Islet of Langerhans (tissue), 1 donor: ENCODE data around the gene DYNC1I1.
"Not testable (repeated sequence)": the region's sequence is repeated elsewhere in the genome, so short reads cannot be mapped to it uniquely, and the experiment has no call there.

Experiments used
- FAIRE-seq: peaks from one replicate; lab custom pipeline; 2011; peaks lifted over from hg19 to GRCh38; lab: Jason Lieb, UNC

The DYNC1I1 gene

DNA sequence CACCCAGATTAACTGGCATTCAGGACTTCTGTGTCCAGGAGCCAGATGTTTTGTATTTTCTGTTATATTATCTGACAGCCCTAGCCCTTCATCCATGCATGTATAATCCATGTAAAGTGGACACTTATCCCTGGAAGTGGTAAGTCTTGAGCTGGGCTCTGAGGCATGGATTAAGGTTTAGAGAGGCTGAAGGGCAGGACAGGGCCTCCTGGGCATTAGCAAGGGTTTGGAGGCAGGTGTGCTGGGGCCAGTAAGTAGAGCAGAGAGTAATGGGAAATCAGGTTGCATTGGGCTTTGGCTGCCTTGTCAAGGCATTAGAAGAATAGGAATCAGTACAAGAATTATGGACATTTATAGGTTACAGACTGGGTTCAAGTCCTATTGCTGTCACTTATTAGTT, 138.0 kb downstream of the DYNC1I1 start:
- FAIRE-seq = no peak

- FAIRE-seq = no peak
These were observed 143.4 kb downstream of the DYNC1I1 start for GRCh38 chr7:95915731-95916130.

DNA sequence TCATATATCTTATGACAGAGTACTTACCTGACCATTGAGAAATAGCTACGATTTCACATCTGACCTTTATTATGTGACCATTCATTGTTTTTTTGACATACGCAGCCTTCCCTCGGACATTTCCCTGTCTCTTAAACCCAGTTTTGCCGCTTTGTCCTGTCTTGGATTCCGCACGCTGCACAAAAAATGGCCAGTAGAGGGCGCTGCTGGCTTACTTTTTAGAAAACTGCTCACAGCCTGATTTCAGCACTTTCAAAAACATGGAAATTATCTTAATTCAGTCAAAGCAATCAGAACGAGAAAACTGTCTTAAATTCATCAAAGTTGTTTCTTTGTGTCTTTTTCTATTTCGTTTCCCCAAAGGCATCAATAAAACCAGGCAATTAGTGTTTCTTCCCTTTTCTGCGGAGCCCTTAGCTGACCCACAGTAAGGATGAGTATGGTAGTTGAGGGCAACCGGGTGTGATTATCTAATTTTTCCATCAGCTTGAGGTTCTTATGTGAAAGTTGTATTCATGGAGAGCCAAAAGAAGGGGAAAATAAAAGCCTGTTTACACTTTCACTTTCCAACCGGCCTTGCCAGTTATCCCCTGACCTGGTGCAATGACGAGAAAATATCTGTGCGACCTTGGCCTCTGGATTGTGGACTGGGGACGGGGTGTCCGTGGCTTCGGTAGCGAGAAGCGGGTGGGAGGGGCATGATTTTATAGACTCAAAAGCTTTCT, 144.4 kb downstream of the DYNC1I1 start:
- FAIRE-seq = peak; percentile 96

DNA sequence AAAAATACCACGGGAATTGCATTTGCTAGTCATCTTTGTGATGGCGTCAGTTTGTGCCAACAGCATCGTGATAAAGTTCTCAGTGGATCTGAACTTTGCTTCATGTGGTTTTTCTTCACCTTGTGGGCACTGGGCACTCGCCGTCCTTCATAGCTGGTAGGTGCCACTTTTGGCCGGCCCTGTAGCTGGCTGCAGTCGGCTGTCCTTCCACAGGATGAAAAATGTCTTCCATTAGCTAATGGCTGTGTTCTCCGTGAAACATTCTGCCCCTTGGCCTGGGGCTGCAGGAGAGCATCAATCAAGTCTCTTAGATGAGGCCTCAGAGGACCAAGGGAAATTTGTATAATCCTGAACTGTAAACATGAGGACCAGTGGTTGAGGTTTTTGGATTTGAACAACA, 145.3 kb downstream of the DYNC1I1 start:
- no peak for FAIRE-seq

- no peak for FAIRE-seq
These were observed 147.2 kb downstream of the DYNC1I1 start for GRCh38 chr7:95919556-95919955.

DNA sequence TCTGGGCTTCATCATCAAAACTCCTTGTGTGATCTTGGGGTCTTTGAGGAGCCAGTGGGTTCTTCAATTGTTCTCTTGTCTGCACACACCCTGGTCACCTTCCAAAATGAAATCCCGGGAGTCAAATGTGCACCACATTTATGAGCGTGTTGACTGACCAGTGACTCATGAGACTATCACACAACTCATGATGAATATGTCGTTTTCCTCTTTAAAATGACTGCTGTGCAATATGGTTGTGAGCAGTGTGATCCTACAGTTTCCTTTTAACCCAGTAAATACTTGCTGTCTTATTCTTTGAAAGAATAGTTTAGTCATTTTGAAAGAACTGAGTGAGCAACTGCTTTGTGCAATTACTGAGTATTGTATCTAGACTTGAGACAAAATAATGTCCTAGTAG, 149.2 kb downstream of the DYNC1I1 start:
- no peak for FAIRE-seq

DNA sequence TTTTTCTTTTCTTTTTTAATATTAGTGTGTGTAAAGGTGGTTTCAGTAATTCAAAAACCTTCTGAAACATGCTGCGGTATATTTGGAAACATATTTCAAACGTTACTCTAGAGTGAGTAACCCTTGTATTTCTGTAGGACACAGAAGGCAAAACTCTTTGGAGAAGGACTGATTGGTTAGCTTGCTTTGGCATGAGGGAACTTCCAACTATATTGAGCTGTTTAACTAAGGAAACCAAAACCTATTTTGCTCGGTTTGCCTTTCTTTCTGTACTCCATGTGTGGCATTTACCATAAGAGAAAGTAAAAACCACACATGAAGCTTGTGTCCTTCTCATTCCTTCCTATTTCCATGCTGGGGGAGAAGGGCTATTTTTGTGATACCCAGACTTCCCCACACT, 149.8 kb downstream of the DYNC1I1 start:
- FAIRE-seq = no peak

DNA sequence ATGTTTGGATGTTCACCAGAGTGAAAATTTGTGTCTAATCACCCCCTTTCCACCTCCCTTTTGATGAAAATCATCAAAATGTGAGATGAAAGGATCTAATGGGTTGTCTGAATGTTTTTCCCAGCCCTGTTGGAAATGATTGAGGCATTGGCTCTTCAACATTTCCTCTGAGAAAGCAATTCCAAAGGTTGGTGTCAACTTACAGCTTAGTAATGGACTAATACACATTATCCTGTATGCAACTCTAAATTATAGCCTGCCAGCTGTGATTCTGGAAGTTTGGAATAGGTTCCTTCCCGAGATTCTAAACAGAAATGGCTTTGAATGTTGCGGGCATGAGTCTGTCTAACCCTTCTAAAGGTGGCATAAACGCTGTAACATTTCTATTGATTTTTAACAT, 152.9 kb downstream of the DYNC1I1 start:
- no peak for FAIRE-seq

GRCh38 chr7:95925971-95926370, 153.6 kb downstream of the DYNC1I1 start:
- peak; percentile 60 for FAIRE-seq

- no peak for FAIRE-seq
These were observed 155.4 kb downstream of the DYNC1I1 start for GRCh38 chr7:95927756-95928155.

GRCh38 chr7:95929710-95930280, 157.4 kb downstream of the DYNC1I1 start:
- no peak for FAIRE-seq

GRCh38 chr7:95931460-95932232, 159.3 kb downstream of the DYNC1I1 start:
- FAIRE-seq = no peak

DNA sequence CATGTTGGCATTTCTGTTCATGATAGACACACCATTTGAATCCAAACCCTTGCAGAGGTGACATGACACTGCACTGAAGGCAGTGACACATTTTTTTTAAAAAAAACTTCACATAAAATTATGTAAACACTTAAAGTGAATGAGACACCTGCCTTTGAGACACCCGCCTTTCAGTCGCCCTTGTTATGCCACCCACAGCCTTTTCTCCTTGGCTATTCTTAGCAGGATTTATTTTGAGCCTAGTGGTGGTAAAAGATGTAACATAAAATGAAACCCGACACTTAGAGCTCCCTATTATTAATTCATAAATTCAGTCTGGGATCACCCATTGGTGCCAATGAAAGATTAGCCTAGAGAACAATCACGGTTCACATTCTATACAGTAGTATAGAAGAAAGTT, 161.3 kb downstream of the DYNC1I1 start:
- FAIRE-seq = peak; percentile 65

DNA sequence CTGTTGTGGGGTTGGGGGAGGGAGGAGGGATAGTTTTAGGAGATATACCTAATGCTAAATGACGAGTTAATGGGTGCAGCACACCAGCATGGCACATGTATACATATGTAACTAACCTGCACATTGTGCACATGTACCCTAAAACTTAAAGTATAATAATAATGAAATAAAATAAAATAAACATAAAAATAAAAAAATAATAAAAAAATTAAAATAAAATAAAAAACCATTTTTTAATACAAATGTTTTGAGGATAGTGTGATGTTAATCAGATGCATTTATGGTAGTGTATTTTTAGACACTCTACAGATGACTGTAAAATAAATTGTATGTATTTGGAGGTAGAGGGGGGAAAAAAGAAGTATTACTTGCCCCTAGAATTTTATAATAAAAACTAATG, 172.5 kb downstream of the DYNC1I1 start:
- not testable (repeated sequence) for FAIRE-seq

DNA sequence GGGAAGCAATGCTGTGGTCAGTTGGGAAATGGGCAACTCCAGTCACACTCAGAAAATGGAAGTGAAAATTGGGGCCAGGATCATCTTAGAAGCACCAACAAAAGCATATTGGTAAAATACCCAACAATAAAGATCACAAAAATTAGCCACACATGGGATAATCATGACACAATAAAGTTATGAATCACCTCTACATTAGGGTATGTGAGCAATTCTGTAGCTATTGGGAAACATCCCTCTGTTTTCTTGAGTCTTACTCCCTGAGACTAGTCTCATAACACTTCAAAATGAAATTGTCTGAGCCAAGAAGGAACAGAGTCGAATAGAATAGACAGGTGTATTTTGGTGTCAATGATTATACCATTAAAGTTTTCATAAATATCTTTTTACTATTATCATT, 178.3 kb downstream of the DYNC1I1 start:
- no peak for FAIRE-seq

DNA sequence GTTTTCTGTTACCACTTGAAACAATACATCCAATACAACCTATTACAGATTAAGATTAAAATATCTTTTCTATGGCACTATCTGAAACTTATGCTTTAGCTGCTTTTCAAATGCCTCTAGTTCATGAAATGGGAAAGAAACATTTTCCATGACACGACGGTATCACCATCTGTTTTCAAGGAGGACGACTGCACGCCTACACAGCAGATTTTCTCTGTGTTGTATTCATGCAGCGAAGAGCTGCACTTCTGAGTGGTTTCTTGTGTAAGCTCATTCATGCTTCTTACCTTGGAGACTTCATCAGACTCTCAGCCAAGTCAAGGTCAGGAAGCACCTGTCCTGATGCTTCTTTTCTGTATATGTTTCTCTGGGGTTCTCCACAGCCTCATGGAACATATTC, 179.2 kb downstream of the DYNC1I1 start:
- FAIRE-seq = no peak

GRCh38 chr7:95951997-95952795, 179.8 kb downstream of the DYNC1I1 start:
- peak; percentile 13 for FAIRE-seq

- no peak for FAIRE-seq
These were observed 180.5 kb downstream of the DYNC1I1 start for GRCh38 chr7:95952851-95953250.

DNA sequence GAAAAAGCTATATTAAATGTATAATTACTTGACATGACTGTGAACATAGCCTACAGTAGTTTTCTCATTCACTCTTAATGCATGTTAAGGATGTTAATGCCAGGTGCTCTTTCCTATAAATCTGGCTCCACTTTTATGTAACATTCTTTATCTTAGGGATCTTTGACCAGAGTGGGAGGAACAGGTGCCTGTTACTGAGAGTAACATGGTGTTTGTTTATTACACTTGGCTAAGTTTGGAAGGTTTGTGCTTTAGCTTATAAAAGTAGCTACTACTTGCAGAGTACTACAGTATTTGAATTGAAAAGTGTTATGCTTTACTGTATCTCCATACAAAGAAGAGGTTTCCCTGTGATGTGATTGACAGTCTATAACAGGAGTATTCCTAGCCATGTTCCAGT, 183.4 kb downstream of the DYNC1I1 start:
- no peak for FAIRE-seq

DNA sequence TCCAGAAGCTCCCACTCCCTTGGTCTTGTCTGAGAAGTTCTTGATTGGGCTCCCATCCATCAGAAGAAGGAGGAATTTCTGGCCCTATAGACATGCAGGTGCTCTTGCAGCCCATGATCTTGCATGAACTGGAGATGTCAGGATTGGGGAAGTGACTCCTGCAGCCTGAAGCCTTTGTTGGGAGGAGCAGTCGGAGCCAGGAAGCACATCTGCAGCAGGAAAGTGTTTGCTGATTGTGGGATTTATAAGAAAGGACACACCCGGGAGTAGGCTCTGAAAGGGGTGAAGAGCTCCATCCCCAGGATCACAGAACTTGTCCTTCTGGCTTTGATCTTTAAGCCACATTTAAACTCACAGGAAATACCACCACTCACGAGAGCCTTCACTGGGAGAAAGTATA, 185.2 kb downstream of the DYNC1I1 start:
- no peak for FAIRE-seq

DNA sequence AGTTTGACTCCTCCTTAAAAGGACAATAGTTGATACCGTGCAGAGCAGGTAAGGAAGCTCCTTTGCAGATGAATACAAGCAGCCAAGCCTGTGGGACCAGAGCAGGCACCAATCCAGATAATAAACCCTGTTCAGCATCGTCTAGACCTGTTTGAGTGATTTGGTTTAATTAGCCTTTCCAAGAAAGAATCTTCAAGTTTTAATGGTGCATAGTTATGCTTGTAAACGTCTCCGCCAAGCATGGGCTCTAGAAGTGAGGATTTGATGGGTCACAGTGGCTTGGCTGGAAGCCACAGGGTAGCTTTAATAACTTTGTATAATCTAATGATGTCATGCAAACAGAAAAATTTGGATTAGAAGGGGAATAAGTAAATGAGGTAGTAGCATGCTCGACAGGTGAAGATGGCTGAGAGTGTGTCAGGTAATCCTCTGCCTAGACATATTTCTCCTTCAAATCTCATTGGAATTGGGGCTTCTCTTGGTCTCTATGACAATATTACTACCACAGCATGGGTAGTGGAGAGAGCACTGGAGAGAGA, 188.4 kb downstream of the DYNC1I1 start:
- no peak for FAIRE-seq

DNA sequence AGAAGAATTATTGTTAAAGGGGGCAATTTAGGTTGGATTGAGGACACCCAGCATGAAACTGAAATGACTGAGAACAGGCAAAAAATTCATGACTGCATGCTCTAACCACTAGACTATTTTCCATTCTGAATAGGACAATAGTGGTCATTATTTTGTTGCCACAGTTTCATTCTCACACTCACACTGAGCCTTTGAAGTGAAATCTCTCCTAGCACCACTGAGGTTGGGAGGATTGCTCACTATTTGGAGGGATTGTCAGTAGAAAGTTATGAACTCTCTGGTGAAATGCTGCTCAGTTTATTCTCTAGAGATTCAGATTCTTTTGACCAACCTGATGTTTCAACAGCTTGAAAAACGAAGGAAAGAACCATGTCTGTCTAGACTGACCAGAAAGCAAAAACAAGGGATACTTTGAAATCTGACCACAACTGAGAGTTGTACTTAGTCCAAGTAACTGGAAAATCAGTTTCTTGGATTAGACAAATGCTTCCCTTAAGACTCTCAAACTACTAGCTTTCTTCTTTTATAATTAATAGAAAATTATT, 191.2 kb downstream of the DYNC1I1 start:
- FAIRE-seq = no peak
